ENCODE measurements around the gene CASTOR1.

CASTOR1 gene

GRCh38 chr22:30297991-30298701 is 8.8 kb upstream of the CASTOR1 start:
- no peak for DNase-seq

- DNase-seq = no peak
Observed at GRCh38 chr22:30297276-30297990, 8.1 kb upstream of the CASTOR1 start.

- no peak for DNase-seq
Observed at GRCh38 chr22:30296833-30297232, 7.5 kb upstream of the CASTOR1 start.

GRCh38 chr22:30296324-30296723 is 7.0 kb upstream of the CASTOR1 start:
- DNase-seq = no peak

- DNase-seq = no peak
Observed at GRCh38 chr22:30295576-30295975, 6.3 kb upstream of the CASTOR1 start.

GRCh38 chr22:30294830-30295229 is 5.5 kb upstream of the CASTOR1 start:
- no peak for DNase-seq

GRCh38 chr22:30294066-30294465 is 4.8 kb upstream of the CASTOR1 start:
- peak; percentile 26 for DNase-seq

GRCh38 chr22:30293026-30293425 is 3.7 kb upstream of the CASTOR1 start:
- no peak for DNase-seq

GRCh38 chr22:30292069-30292970 is 3.0 kb upstream of the CASTOR1 start:
- DNase-seq = no peak

- DNase-seq = no peak
Observed at GRCh38 chr22:30291058-30291892, 2.0 kb upstream of the CASTOR1 start.

GRCh38 chr22:30290342-30291057 is 1.2 kb upstream of the CASTOR1 start:
- DNase-seq = no peak

GRCh38 chr22:30289980-30290313 is 642 bp upstream of the CASTOR1 start:
- DNase-seq = no peak

- no peak for DNase-seq
Observed at GRCh38 chr22:30288419-30289140, 725 bp downstream of the CASTOR1 start.

- DNase-seq = peak; percentile 59
Observed at GRCh38 chr22:30287648-30288418, 1.5 kb downstream of the CASTOR1 start.

- DNase-seq = peak; percentile 31
Observed at GRCh38 chr22:30286813-30287647, 2.3 kb downstream of the CASTOR1 start.

- DNase-seq = no peak
Observed at GRCh38 chr22:30286331-30286730, 3.0 kb downstream of the CASTOR1 start.

- DNase-seq = no peak
Observed at GRCh38 chr22:30285846-30286200, 3.5 kb downstream of the CASTOR1 start.

- DNase-seq = no peak
Observed at GRCh38 chr22:30285176-30285845, 4.0 kb downstream of the CASTOR1 start.

- DNase-seq = no peak
Observed at GRCh38 chr22:30284666-30285065, 4.6 kb downstream of the CASTOR1 start.

All from NCI-H2171 treated with DMSO at 0.1 percent for 48 hours (cell line).